Smooth muscle cell of bladder (primary cell): Measurements from ENCODE around the gene GMNN. TPM values are rescaled to one million over a fixed set of nuclear protein-coding genes. Genes with fewer than 3 reads are reported as not detected.

ENCODE experiments used
- total RNA-seq: library from RNA; depleted of rRNA; stranded (reverse); fragments of >200 nt; gene quantifications from 2 replicates; pipeline ENCODE4 v1.2.3, GENCODE V29; 2014

Gene GMNN
- 8.2 and 10.7 TPM in 2 replicates for total RNA-seq

DNA sequence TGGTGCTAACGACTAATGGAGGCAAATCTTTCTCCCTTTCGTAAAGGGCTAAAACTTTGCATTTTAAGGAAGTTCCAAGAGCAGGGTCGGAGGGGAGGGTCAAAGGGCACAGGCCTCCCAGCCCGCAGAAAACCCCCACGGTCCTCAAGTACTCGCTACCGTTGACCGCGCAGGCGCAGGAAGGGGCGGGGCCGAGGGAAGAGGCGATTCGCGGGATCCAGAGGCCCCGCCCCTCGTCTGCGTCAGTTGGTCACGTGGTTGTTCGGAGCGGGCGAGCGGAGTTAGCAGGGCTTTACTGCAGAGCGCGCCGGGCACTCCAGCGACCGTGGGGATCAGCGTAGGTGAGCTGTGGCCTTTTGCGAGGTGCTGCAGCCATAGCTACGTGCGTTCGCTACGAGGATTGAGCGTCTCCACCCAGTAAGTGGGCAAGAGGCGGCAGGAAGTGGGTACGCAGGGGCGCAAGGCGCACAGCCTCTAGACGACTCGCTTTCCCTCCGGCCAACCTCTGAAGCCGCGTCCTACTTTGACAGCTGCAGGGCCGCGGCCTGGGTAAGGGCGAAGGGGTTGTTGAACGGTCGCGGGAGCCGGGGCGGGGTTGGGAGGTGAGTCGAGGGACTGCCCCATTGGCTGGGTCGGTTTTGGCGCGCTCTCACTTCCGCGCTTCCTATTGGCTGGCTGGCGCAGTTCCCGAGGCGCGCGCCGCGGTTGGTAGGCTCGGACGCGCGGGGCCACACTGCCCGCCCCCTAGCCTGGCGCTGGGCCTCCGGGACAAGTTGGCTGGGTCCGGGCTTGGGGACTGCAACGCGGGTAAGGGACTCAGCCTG, at the start of gene GMNN:
Gene GMNN, plus strand, starts transcription at position 242 of the 824 bp plus-strand sequence. CDS start 2,310 bp downstream, outside the sequence.

DNA sequence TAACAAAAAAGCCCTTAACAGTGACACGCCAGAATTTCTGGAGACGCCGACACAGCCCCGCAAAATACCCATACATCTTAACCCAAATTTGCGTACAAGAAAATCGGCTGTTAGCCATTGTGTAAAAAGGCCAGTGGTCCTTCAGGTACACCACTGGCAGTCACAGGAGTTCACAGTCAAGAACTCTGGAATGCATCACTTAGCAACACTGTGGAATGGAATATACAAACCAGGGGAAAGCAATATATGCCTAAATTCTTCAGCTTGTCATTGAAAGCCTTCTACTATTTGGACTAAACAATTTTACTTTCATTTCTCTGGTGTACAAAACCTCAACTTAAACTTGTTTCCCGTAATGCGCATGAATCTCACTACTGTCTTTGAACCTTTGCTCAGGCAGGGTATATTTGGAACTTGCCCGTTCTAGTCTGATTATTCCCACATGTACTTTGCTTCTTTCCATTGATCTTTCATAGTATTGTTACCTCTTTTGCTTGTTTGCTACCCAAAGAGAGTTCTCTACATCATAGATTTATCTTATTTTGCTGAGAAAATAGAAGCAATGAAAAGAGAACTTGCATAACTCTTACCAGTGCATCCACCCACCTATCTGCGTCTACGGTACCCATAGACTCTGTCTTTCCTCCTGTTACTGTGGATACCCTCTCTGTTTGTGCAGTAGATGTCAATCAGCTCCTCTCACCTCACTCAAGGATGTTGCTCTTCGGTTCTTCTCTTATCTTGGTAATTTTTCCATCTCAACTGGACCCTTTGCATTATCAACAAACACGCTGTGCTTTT, 24.2 kb downstream of the GMNN start, which contains the start of gene ARMH2:
Gene ARMH2, minus strand, starts transcription at position 178 of the 801 bp plus-strand sequence. Its CDS starts 60 bp downstream, at position 118.

Other genes starting within 250 kb of the GMNN start
- under 0.01 and 0.09 TPM in 2 replicates for gene KIAA0319, start 128.7 kb upstream of the GMNN start, total RNA-seq
- gene TDP2, start 108.0 kb upstream of the GMNN start, total RNA-seq, result 27.4 and 46.0 TPM in 2 replicates
- 9.7 and 13.3 TPM in 2 replicates for gene ACOT13, start 107.9 kb upstream of the GMNN start, total RNA-seq
- gene C6orf62, start 55.8 kb upstream of the GMNN start, total RNA-seq, result 76.6 and 78.4 TPM in 2 replicates
- not detected in 2 replicates for gene ARMH2, start 24.0 kb downstream of the GMNN start, total RNA-seq
- gene RIPOR2, start 161.0 kb downstream of the GMNN start, total RNA-seq, result 1.1 TPM in 2 replicates